ENCODE data around the gene HOXD9. TPM values are rescaled to one million over a fixed set of nuclear protein-coding genes. Genes with fewer than 3 reads are reported as not detected.

The HOXD9 gene
- total RNA-seq, 1 experiment from 2014 or later = 3.6 TPM

DNA sequence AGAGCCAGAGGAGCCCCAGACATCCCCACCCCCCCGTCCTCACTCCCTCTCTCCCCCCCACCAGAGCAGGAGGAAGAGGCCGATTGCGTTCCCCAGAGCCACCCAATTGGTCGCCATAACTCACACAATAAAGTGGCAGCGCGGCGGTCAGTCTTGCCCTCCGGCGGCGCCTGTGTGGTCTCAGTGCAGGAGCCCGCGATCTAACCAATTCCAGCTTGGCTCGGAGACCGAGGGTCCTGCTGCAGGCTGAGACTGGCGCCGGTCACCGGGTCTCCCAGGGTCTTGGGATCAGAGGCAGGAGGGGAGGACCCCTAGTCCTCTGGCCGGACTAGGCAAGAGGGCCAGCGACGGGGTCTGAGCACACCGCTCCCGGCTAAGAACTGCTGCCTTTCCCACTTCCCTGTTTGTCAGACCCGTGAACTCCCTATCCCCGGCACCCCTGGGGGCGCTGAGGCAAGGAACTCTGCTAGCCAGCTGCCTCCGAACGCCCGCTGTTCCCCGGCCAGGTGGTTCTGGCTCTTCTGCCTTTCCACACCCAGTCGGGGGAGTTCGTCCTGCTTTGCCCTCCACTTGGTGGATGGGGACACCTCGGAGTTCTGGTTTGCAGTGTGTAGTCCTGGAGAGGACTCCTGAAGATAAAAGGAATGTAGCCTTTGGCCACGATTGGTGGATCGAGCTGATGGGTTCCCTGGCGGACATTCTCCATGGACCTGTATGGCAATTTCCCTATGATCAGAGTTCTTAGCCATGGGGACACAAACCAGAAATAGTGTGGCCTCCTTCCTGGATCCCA, 24.0 kb upstream of the HOXD9 start:
- DNase-seq (ENCODE audit: low spot score) = no peak

DNA sequence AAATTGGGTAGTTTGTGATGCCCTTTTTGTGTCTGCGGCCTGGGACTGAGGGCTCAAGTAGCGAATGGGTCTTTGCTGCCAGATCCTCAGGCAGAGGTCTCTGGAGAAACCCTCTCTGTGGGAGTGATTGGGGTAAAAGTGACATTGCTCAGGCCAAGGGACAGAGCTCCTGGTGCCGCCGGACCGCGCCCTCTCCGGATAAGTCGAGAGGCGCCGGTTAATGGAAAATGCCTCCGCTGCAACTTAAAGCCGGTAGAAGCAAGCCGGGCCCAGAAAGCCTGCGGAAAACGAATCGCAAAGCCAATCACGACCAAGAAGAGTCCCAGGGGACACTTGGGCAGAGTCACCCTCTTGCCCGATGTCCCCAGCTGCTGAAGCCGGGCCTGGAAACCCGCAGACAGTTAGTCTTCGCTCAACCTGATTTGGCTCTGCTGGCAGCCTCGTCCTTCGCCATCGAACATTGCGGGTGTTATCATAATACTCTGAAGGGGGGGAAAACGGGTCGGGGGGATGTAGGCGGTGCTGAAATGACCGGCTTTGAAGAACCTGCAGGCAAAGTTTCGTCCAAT, 23.3 kb upstream of the HOXD9 start:
- no peak for DNase-seq (ENCODE audit: low spot score)

DNA sequence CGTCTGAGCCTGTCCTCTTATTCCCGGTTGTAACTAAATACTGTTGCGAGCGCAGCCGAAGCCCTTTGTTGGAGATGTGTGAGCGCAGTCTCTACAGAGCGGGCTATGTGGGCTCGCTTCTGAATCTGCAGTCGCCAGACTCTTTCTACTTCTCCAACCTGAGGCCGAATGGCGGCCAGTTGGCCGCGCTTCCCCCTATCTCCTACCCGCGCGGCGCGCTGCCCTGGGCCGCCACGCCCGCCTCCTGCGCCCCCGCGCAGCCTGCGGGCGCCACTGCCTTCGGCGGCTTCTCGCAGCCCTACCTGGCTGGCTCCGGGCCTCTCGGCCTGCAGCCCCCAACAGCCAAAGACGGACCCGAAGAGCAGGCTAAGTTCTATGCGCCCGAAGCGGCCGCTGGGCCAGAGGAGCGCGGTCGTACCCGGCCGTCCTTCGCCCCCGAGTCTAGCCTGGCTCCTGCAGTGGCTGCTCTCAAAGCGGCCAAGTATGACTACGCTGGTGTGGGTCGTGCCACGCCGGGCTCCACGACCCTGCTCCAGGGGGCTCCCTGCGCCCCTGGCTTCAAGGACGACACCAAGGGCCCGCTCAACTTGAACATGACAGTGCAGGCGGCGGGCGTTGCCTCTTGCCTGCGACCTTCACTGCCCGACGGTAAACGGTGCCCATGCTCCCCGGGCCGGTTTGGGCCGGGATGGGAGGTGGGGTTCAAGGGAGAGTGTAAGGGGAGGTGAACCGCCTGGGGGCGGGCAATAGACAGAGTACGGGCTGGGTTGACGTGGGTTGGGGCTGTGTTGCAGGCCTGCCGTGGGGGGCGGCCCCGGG, 22.6 kb upstream of the HOXD9 start, which contains the start of gene HOXD12:
Gene HOXD12, plus strand, starts transcription at position 68 of the 819 bp plus-strand sequence. Its CDS starts 7 bp downstream, at position 75.
- DNase-seq (ENCODE audit: low spot score) = no peak

DNA sequence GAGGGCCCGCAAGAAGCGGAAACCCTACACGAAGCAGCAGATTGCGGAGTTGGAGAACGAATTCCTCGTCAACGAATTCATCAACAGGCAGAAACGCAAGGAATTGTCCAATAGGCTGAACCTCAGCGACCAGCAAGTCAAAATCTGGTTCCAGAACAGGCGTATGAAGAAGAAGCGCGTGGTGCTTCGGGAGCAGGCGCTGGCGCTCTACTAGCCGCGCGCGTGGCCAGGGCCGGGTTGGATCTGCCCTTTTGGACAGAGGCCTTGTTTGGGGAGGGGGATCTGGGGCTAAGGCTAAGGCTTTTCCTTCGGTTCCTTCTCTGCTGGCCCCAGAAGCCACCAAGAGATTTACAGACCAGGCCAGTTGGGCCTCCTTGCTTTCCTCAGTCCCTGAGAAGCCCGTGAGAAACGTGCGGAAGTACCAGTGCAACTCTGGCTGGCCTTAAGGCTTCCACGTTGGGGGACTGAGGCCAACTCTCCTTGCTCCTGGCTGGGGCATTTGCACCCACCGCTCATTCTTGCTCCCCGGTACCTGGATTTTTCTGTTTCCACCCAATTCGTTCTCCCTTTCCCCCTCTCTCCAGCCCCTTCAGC, 21.9 kb upstream of the HOXD9 start:
- no peak for DNase-seq (ENCODE audit: low spot score)

DNA sequence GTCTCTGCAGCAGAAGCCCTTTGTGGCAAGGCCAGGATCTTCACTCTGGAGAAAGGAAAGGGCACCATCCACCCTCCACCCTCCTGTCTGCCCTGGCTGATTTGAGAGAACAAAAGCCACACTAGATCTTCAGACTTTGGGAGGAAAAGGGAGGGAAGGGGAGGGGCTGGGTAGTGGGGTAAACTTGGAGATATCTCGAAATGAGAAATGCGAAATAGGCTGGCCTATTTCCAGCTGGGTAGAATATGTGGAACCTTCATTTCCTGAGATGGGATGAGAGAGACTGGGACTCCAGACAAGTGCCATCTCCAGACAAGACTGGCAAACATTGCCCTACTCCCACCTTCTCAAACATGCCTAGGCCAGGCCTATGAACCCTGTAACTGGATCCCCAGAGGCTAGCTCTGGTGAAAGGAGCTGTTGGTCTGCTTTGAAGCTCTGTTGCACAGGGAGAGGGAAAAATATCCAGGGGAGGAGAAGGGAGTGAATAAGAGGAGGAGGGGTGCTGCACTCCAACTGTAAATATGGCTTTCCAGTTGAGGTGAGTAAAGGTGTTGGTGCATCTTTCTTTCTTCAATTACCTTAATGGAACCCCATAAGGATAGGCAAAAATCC, 21.2 kb upstream of the HOXD9 start:
- DNase-seq (ENCODE audit: low spot score) = no peak

DNA sequence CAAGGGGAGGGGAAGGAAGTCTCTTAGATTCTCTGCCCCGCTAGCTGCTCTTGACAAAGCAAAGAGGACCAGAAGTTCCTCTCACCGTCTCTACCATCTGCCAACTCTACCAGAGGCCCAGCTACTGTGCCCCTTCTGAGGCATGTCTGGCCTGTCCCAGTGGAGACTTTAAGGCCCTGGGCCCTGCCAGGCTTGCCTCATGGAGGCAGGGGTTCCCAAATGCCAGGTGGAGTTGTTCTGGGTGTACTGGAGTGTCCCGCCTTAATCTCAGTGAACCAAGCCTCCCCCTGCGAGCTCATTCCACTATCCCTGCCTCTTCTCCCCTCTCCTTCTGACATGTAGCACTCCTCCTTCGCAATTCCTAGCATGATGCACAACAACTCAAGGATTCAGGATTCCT, 20.7 kb upstream of the HOXD9 start:
- DNase-seq (ENCODE audit: low spot score) = no peak

DNA sequence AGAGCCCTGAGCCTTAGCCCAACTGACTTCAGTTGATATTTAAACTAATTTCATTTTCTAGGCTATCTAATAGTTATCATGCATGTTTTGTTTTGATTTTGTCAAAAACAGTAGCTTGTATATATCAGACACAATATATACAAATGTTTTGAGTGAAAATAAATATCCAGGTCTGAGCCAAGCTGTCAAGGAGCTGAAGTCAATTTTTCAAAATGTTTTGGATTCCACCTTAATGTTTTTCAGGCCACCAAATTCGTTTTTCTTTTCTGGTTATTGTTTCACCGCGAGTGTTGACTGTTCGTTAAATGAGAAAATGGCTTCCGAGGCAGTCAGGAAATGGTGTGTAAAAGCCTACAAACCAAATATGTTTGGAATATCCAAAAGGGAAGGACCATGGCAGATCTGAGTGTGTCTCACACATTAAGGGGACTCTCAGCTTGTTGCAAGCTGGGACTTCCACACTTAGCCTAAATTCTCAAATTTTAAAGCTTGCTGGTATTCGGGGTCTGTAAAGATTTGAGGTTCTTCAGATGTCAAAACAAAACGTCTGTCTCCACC, 20.1 kb upstream of the HOXD9 start:
- no peak for DNase-seq (ENCODE audit: low spot score)

DNA sequence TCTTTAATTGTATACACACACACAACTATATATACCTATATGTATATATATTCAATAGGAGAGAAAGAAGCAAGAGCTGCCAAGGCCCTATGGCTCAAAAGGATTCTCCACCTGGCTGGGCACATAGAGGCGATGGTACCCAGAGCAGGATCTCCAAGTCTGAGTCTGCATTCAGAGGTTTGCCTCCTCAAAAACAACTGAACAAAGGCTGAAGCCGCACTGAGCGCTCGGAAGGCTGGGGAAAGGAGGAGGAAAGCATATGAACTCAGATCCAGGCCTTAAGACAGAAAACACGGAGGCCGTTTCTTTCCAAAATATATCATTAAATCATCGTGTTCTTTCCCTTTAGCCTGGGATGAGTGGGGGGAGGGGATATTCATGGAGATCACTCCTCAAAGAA, 19.3 kb upstream of the HOXD9 start:
- no peak for DNase-seq (ENCODE audit: low spot score)

DNA sequence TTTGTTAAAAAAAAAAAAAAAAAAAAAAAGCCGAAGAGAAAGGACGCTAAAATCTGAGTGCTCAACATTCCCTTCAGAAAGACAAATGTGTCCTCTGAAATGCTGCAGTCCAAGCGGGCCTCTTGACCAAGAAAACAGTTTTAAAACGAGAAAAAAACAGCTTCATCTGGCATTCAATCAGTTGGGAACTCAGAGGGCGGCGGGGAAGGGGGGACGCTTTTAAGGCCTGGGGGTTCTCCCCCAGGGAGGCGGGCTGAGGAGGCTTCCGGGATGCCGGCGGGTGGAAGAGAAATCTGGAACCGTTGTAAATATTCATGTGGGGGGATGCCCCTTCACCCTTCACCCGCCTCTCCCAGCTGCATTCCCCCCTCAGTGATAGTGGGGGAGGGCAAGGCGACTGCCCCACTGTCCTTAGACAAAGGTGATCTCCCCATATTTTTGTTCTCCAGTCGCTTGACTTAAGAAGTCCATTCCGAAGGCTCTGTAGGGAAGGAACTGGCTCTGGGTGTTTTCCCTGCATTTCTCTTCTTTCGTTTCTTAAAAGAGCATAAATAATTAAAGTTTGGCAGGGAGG, 18.7 kb upstream of the HOXD9 start:
- no peak for DNase-seq (ENCODE audit: low spot score)

DNA sequence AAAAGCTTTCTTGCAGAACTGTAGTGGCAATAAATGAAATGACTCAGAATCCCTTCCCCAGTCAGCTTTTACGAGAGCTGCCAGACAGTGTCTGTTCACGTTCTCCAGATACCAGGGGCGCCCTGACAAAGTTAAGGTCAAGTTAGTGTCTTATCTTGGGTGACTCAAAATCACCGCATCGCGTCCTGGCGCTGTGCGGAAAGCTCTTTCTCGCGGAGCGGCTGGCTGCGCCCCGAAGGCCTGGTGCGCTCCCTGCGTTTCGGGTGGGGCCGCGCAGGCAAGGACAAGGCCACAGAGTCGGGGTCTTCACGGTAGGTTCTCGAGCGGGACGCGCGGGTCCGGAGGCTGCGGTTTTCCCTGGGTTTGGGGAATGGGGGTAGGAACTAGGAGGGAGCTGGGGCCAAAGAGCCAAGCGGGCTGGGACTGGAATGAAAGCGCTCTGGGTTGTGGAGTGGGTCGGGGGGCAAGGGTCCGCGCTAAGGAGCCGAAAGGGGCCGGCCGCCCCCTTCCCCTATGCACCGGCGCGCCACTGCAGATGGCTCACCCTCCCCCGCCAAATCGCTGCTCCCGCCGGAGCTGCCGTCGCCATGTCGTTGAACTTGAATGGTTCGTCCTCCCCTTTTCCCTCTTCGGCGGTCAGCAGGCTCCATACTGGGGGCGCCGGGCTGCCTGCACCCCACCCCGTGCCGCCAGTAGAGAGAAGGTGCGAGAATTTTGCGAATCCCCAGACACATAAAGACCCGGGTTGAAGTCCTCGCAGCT, 18.0 kb upstream of the HOXD9 start:
- peak; percentile 98 for DNase-seq (ENCODE audit: low spot score)

DNA sequence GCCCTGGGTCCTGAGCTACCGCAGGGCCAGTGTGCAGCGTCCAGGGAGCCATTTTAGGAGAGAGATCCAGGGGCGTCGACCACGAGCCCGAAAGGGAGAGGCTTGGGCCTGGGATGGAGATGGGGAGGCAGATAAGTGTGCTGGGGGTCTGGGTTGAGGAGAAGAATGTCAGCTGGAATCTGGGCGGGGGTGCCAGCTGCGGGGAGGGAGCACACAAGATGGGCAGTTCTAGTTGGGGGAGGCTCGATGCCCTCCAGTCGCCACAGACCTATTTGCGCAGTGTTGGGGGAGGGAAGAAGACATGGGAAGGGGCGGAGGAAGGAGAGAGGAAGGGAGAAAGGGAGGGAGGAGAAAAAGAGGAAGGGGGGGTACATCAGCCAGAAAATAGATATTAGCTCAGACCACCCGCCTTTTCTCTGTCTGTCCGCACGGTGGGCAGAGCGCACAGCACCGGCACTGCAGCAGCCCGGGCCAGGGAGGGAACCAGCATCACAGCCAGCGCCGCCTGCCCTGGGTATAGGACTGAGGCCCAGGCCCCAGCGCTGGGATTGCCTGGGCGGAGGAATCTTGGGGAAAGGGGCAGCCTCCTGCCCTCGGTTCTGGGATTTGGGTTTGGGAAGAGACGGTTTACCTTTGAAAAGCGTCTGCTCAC, 17.3 kb upstream of the HOXD9 start:
- peak; percentile 70 for DNase-seq (ENCODE audit: low spot score)

DNA sequence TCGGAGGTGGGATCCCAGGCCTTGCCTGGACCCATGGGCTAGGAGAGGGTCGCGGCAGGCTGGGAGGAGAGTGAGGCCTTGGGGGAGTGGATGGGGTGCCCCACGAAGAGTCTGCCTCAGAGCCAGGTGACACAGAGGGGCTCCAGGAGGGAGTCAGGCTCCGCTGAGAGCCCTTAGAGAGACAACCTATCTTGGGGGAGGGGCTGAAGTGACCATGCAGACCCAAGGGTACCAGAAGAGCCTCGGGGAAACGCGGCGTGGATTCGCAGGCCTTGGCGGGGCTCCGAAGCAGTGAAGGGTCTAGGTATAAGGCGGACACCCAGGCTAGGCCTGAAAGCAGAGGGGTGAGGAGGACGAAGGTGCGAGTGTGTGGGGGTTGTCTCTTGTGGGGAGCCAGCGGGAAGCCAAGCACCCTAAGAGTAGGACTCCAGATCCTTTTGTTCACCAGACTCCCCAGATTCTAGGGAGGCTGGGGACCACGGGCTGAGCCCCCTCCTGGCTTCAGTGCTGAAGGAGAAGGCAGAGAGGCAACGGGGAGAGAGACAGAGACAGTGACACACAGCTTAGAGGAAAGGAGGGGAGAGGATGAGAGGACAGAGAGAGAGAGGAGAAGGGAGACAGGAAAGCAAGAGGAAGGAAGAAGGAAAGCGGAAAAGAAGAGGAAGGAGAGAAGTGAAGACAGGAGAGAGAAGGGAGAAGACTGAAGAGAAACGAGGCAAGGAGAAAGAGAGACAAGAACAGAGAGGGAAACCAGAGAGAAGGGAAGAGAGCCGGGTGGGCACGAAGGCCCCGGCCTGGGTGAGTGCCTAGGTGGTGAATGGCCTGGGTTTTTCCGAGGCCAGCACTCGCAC, 16.6 kb upstream of the HOXD9 start:
- peak; percentile 30 for DNase-seq (ENCODE audit: low spot score)

DNA sequence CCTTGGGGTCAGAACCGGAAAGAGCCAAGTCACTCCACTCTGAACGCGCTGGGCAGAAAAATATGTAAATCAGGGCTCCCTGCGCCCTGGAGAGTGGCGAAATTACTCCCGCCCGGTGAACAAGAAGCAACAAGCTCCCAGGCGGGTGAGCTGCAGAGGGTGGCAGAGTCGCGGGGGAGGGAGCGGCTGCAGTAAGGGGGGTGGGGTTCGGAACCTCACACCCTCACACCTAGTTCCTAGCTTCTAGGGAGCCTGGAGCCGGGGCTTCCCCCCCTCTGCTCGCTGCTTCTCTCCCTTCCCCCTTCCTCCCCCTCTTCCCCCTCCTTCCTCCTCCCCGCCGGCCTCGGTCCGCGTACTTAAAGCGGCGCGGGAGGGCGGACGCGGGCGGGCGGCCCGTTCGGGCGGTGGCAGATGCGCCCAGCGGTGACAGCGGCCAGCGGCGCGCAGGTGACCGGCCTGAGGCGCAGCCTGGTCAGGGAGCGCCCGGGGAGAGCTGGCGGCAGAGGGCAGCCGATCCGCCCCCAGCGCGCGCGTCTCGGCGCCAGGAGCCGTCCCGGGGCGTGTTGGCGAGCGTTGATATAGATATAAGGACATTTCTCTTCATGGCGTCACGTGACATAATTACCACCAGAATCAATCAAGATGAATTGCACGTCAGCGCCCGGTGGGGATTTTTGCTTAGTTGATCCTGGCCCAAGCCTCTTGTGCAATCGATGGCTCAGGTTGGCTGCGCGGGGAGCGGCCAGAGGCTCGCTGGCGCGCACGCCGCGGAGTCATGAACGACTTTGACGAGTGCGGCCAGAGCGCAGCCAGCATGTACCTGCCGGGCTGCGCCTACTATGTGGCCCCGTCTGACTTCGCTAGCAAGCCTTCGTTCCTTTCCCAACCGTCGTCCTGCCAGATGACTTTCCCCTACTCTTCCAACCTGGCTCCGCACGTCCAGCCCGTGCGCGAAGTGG, 15.7 kb upstream of the HOXD9 start, which contains the start of gene HOXD11:
Gene HOXD11, plus strand, starts transcription at position 700 of the 959 bp plus-strand sequence. Its CDS starts 76 bp downstream, at position 776.
- DNase-seq (ENCODE audit: low spot score) = peak; percentile 76

DNA sequence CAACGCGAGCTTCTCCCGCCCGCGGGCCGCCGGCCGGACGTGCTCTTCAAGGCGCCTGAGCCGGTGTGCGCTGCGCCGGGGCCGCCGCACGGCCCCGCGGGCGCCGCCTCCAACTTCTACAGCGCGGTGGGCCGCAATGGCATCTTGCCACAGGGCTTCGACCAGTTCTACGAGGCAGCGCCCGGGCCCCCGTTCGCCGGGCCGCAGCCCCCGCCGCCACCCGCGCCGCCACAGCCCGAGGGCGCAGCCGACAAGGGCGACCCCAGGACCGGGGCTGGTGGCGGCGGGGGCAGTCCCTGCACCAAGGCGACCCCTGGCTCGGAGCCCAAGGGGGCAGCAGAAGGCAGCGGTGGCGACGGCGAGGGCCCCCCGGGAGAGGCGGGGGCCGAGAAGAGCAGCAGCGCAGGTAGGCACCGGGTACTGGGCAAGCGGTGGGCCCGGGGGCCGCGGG, 14.8 kb upstream of the HOXD9 start:
- DNase-seq (ENCODE audit: low spot score) = no peak

DNA sequence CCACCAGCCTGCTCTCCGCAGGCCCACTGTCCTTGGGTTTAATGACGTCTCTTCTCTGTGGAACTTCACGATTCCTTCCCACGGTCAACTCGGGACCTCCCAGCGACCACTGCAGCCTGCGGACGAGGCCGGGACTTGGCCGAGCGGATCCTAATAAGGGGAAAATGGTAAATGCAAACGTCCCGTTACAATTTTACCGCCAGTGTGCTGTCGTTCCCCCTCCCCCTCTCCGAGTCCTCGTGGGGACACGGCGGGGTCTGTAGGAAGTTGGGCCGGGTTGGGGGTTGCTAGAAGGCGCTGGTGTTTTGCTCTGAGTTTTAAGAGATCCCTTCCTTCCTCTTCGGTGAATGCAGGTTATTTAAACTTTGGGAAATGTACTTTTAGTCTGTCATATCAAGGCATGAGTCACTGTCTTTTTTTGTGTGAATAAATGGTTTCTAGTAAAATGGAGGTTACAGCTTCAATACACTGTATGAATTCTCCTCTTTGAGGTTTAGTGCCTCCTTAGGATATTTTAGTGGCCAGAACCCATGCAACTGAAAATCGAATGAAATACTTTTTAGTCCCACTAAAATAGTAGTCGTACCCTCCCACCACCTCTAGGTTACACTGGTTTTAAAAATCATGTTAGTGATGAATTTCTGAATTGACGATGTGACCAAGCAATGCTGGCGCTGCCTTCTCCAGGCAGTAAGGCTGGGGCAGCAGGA, 13.2 kb upstream of the HOXD9 start:
- no peak for DNase-seq (ENCODE audit: low spot score)

DNA sequence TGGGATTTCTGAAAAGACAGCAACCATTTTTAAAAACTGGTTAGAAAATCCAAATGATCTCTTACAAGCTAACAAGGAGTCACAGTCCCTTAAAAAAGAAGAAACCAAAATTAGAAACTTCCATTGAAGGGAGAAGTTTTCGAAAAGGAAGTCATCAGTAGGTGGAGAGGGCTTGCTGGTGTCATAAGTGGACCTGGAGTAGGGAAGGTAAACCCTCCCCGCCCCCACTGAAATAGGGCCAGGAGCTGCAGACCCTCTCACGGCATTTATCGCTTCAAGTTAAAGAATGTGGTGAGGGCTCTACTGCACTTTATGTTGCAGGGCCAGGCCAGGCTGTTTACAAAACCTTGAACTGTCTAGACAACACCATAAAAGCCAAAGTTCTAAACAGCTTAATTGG, 12.6 kb upstream of the HOXD9 start:
- DNase-seq (ENCODE audit: low spot score) = no peak
